WTC11 (cell line): Measurements from ENCODE around the gene TAF11L11. TPM values are rescaled to one million over a fixed set of nuclear protein-coding genes. Genes with fewer than 3 reads are reported as not detected.
"Not testable (repeated sequence)": the region's sequence is repeated elsewhere in the genome, so short reads cannot be mapped to it uniquely, and the experiment has no call there.

Source experiments
- ATAC-seq: fragments of 200-7000 bp; cut with Tn5 transposase; 2 replicates; pipeline ENCODE4 v1.10.0; 2021; ENCODE audit warnings: mild to moderate bottlenecking, moderate library complexity
- CTCF ChIA-PET: fragments of 300-600 bp; sonication (Branson Sonifier 250); formaldehyde crosslinking; loops from one replicate; lab custom pipeline; 2021; ENCODE audit warnings: antibody characterized with exemption; lab: Charles Lee
- POLR2A ChIA-PET: fragments of 350-600 bp; sonication (Branson Sonifier 250); formaldehyde crosslinking; loops from one replicate; lab custom pipeline; 2021; ENCODE audit warnings: antibody characterized with exemption; lab: Charles Lee
- DNase-seq: peaks from one replicate; pipeline ENCODE4 v3.0.0; 2021; ENCODE audit warnings: low spot score
- H3K27ac Mint-ChIP-seq: 2 replicates; pipeline ENCODE4 v1.8.0; 2021; ENCODE audit warnings: mixed read lengths
- H3K27me3 Mint-ChIP-seq: 2 replicates; pipeline ENCODE4 v1.8.0; 2021; ENCODE audit warnings: low read depth, mild to moderate bottlenecking, moderate library complexity, mixed read lengths
- H3K36me3 Mint-ChIP-seq: 2 replicates; pipeline ENCODE4 v1.8.0; 2021; ENCODE audit warnings: mixed read lengths
- H3K4me1 Mint-ChIP-seq: 2 replicates; pipeline ENCODE4 v1.8.0; 2022; ENCODE audit warnings: mixed read lengths
- H3K4me3 Mint-ChIP-seq: 2 replicates; pipeline ENCODE4 v1.8.0; 2021; ENCODE audit warnings: mild to moderate bottlenecking, moderate library complexity, mixed read lengths
- H3K9me3 Mint-ChIP-seq: 2 replicates; pipeline ENCODE4 v1.8.0; 2021; ENCODE audit warnings: mixed read lengths
- ATF1 ChIP-seq: sonication (generic); formaldehyde crosslinking; IDR thresholded peaks from 2 replicates; pipeline ENCODE4 v1.8.1; 2023; ENCODE audit warnings: mild to moderate bottlenecking, moderate library complexity, missing genetic modification reagents
- E2F4 ChIP-seq: sonication (generic); formaldehyde crosslinking; IDR thresholded peaks from 2 replicates; pipeline ENCODE4 v1.8.1; 2022; ENCODE audit warnings: low read depth, mild to moderate bottlenecking, moderate library complexity, missing genetic modification reagents, borderline replicate concordance
- E2F5 ChIP-seq: sonication (generic); formaldehyde crosslinking; IDR thresholded peaks from 2 replicates; pipeline ENCODE4 v1.8.1; 2022; ENCODE audit warnings: mild to moderate bottlenecking, moderate library complexity, missing genetic modification reagents
- FOXP1 ChIP-seq: sonication (generic); formaldehyde crosslinking; IDR thresholded peaks from 2 replicates; pipeline ENCODE4 v1.8.0; 2022; ENCODE audit warnings: missing genetic modification reagents, mild to moderate bottlenecking, moderate library complexity, borderline replicate concordance
- MYBL2 ChIP-seq: sonication (generic); formaldehyde crosslinking; IDR thresholded peaks from 2 replicates; pipeline ENCODE4 v1.8.1; 2023; ENCODE audit warnings: mild to moderate bottlenecking, moderate library complexity, missing genetic modification reagents
- NFE2L1 ChIP-seq: sonication (generic); formaldehyde crosslinking; IDR thresholded peaks from 2 replicates; pipeline ENCODE4 v1.8.1; 2023; ENCODE audit warnings: missing genetic modification reagents
- NR1H2 ChIP-seq: sonication (generic); formaldehyde crosslinking; IDR thresholded peaks from 2 replicates; pipeline ENCODE4 v1.9.0; 2021; ENCODE audit warnings: mild to moderate bottlenecking, moderate library complexity, missing genetic modification reagents
- RORB ChIP-seq: fragments of 250-450 bp; sonication (Bioruptor Pico); IDR thresholded peaks from 2 replicates; pipeline ENCODE4 v1.9.0; 2021; ENCODE audit warnings: mild to moderate bottlenecking
- TCF7 ChIP-seq: sonication (generic); formaldehyde crosslinking; IDR thresholded peaks from 2 replicates; pipeline ENCODE4 v1.8.0; 2022; ENCODE audit warnings: mild to moderate bottlenecking, low read depth, missing genetic modification reagents, moderate library complexity
- TEAD4 ChIP-seq: sonication (generic); formaldehyde crosslinking; IDR thresholded peaks from 2 replicates; pipeline ENCODE4 v1.8.0; 2022; ENCODE audit warnings: mild to moderate bottlenecking, missing genetic modification reagents
- ZBTB43 ChIP-seq: sonication (generic); formaldehyde crosslinking; IDR thresholded peaks from 2 replicates; pipeline ENCODE4 v1.8.1; 2023; ENCODE audit warnings: mild to moderate bottlenecking, missing genetic modification reagents
- ZNF138 ChIP-seq: sonication (generic); formaldehyde crosslinking; conservative IDR thresholded peaks from 2 replicates; pipeline ENCODE4 v1.8.1; 2022; ENCODE audit warnings: mild to moderate bottlenecking, moderate library complexity, missing genetic modification reagents
- total RNA-seq: library from RNA; stranded (reverse); gene quantifications from 3 replicates; pipeline ENCODE4 v1.2.3, GENCODE V29; 2021
- TF ChIP-seq, protein P1 (sequence below): sonication (generic); formaldehyde crosslinking; IDR thresholded peaks from 2 replicates; pipeline ENCODE4 v1.8.0; 2022; ENCODE audit warnings: missing genetic modification reagents
- TF ChIP-seq, protein P2 (sequence below): sonication (generic); formaldehyde crosslinking; IDR thresholded peaks from 2 replicates; pipeline ENCODE4 v1.8.1; 2023; ENCODE audit warnings: mild to moderate bottlenecking, missing genetic modification reagents, moderate library complexity
- TF ChIP-seq, protein P3 (sequence below): sonication (generic); formaldehyde crosslinking; IDR thresholded peaks from 2 replicates; pipeline ENCODE4 v1.8.0; 2022; ENCODE audit warnings: mild to moderate bottlenecking, missing genetic modification reagents
- TF ChIP-seq, protein P4 (sequence below): sonication (generic); formaldehyde crosslinking; IDR thresholded peaks from 2 replicates; pipeline ENCODE4 v1.8.1; 2023; ENCODE audit warnings: mild to moderate bottlenecking, missing genetic modification reagents, moderate library complexity

TAF11L11 gene
- total RNA-seq, 1 experiment from 2014 or later, result not detected

- Mint-ChIP-seq H3K27ac (no peak overlapping the region), H3K9me3 (no peaks in the 10 kb centered on the region), H3K27me3 (no peaks in the 10 kb centered on the region)
- TF ChIP-seq TEAD4 (CRISPR knock-in tag) (no peak), E2F5 (CRISPR knock-in tag) (no peak), ATF1 (CRISPR knock-in tag) (no peak)
- TF ChIP-seq, protein P1, sequence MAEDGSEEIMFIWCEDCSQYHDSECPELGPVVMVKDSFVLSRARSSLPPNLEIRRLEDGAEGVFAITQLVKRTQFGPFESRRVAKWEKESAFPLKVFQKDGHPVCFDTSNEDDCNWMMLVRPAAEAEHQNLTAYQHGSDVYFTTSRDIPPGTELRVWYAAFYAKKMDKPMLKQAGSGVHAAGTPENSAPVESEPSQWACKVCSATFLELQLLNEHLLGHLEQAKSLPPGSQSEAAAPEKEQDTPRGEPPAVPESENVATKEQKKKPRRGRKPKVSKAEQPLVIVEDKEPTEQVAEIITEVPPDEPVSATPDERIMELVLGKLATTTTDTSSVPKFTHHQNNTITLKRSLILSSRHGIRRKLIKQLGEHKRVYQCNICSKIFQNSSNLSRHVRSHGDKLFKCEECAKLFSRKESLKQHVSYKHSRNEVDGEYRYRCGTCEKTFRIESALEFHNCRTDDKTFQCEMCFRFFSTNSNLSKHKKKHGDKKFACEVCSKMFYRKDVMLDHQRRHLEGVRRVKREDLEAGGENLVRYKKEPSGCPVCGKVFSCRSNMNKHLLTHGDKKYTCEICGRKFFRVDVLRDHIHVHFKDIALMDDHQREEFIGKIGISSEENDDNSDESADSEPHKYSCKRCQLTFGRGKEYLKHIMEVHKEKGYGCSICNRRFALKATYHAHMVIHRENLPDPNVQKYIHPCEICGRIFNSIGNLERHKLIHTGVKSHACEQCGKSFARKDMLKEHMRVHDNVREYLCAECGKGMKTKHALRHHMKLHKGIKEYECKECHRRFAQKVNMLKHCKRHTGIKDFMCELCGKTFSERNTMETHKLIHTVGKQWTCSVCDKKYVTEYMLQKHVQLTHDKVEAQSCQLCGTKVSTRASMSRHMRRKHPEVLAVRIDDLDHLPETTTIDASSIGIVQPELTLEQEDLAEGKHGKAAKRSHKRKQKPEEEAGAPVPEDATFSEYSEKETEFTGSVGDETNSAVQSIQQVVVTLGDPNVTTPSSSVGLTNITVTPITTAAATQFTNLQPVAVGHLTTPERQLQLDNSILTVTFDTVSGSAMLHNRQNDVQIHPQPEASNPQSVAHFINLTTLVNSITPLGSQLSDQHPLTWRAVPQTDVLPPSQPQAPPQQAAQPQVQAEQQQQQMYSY (CRISPR knock-in tag), result no peak
- TF ChIP-seq, all 79 proteins: peak for 0
- Mint-ChIP-seq H3K4me1 (no peaks in the 10 kb centered on the region), H3K4me3 (no peak overlapping the region), H3K36me3 (no peaks in the 10 kb centered on the region)
- no peak for DNase-seq
- ChIA-PET POLR2A (no interaction called here), CTCF (no interaction called here)
- no peak for ATAC-seq
Observed at GRCh38 chr5:17625686-17626085, 21.7 kb downstream of the TAF11L11 start.

- H3K27me3 Mint-ChIP-seq, ATAC-seq, H3K4me3 Mint-ChIP-seq, POLR2A ChIA-PET, H3K36me3 Mint-ChIP-seq, H3K4me1 Mint-ChIP-seq, CTCF ChIA-PET, DNase-seq, H3K9me3 Mint-ChIP-seq, H3K27ac Mint-ChIP-seq: not testable (repeated sequence)
Observed at GRCh38 chr5:17631788-17632187, 27.8 kb downstream of the TAF11L11 start, which contains the start of gene TAF11L13. TSS of gene TAF11L13 (plus strand) at chr5:17632088.

- H3K27me3 Mint-ChIP-seq, result no peaks in the 10 kb centered on the region
- H3K4me1 Mint-ChIP-seq, result no peaks in the 10 kb centered on the region
- no peak for ATAC-seq
- ChIA-PET CTCF (no interaction called here), POLR2A (no interaction called here)
- H3K27ac Mint-ChIP-seq, result 0 out of 2 replicates have a peak within 1 kb of the TSS, but pooled peaks have one; percentile 43
- H3K4me3 Mint-ChIP-seq, result no peak within 1 kb of the TSS
- H3K9me3 Mint-ChIP-seq, result no peaks in the 10 kb centered on the region
- no peaks in the 10 kb centered on the region for H3K36me3 Mint-ChIP-seq
- no peak for DNase-seq
- TF ChIP-seq NR1H2 (CRISPR knock-in tag), result no peak
- no peak for TF ChIP-seq ZBTB43 (CRISPR knock-in tag)
- TF ChIP-seq ZNF138 (CRISPR knock-in tag), result no peak
- TF ChIP-seq TEAD4 (CRISPR knock-in tag), result no peak
- no peak for TF ChIP-seq E2F4 (CRISPR knock-in tag)
- TF ChIP-seq, protein P2, sequence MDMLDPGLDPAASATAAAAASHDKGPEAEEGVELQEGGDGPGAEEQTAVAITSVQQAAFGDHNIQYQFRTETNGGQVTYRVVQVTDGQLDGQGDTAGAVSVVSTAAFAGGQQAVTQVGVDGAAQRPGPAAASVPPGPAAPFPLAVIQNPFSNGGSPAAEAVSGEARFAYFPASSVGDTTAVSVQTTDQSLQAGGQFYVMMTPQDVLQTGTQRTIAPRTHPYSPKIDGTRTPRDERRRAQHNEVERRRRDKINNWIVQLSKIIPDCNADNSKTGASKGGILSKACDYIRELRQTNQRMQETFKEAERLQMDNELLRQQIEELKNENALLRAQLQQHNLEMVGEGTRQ (CRISPR knock-in tag), result no peak
- no peak for TF ChIP-seq MYBL2
- no peak for TF ChIP-seq NFE2L1 (CRISPR knock-in tag)
- no peak for TF ChIP-seq FOXP1 (CRISPR knock-in tag)
- TF ChIP-seq, protein P3, sequence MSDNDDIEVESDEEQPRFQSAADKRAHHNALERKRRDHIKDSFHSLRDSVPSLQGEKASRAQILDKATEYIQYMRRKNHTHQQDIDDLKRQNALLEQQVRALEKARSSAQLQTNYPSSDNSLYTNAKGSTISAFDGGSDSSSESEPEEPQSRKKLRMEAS (CRISPR knock-in tag), result no peak
- TF ChIP-seq, protein P4, sequence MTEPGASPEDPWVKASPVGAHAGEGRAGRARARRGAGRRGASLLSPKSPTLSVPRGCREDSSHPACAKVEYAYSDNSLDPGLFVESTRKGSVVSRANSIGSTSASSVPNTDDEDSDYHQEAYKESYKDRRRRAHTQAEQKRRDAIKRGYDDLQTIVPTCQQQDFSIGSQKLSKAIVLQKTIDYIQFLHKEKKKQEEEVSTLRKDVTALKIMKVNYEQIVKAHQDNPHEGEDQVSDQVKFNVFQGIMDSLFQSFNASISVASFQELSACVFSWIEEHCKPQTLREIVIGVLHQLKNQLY, result no peak
- no peak for TF ChIP-seq TCF7 (CRISPR knock-in tag)
- TF ChIP-seq RORB (CRISPR knock-in tag), result no peak
- TF ChIP-seq, protein P1 (CRISPR knock-in tag), result no peak
Observed at GRCh38 chr5:17634160-17634559, 30.2 kb downstream of the TAF11L11 start, which contains the start of gene TAF11L14. TSS of gene TAF11L14 (plus strand) at chr5:17634460.
